ENCODE measurements around the gene LRIT2.
"Not testable (repeated sequence)": the region's sequence is repeated elsewhere in the genome, so short reads cannot be mapped to it uniquely, and the experiment has no call there.

Gene LRIT2

GRCh38 chr10:84177541-84178141 is 47.7 kb downstream of the LRIT2 start:
- no peak for DNase-seq

GRCh38 chr10:84176836-84177474 is 48.4 kb downstream of the LRIT2 start:
- no peak for DNase-seq

- DNase-seq: no peak
These were observed 49.0 kb downstream of the LRIT2 start for GRCh38 chr10:84176351-84176750.

DNA sequence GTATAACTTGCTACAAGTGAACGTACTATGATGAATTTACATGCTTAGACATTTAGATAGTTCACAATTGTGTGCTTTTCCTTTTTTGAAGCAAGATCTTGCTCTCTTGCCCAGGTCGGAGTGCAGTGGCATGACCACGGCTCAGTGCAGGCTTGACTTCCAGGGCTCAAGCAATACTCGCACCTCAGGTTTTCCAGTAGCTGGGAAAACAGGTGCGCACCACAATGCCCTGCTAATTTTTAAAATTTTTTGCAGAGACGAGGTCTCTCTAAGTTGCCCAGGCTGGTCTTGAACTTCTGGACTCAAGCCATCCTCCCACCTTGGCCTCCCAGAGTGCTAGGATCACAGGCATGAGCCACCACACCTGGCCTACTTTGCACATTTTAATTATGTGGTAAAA is 49.9 kb downstream of the LRIT2 start:
- no peak for DNase-seq

- DNase-seq: no peak
These were observed 51.8 kb downstream of the LRIT2 start, which contains the start of gene GPR15LG for GRCh38 chr10:84173501-84173929. TSS of gene GPR15LG (plus strand) at chr10:84173801. CDS start at chr10:84173852, 51 bp downstream.

GRCh38 chr10:84172467-84173356 is 52.6 kb downstream of the LRIT2 start:
- DNase-seq: no peak

DNA sequence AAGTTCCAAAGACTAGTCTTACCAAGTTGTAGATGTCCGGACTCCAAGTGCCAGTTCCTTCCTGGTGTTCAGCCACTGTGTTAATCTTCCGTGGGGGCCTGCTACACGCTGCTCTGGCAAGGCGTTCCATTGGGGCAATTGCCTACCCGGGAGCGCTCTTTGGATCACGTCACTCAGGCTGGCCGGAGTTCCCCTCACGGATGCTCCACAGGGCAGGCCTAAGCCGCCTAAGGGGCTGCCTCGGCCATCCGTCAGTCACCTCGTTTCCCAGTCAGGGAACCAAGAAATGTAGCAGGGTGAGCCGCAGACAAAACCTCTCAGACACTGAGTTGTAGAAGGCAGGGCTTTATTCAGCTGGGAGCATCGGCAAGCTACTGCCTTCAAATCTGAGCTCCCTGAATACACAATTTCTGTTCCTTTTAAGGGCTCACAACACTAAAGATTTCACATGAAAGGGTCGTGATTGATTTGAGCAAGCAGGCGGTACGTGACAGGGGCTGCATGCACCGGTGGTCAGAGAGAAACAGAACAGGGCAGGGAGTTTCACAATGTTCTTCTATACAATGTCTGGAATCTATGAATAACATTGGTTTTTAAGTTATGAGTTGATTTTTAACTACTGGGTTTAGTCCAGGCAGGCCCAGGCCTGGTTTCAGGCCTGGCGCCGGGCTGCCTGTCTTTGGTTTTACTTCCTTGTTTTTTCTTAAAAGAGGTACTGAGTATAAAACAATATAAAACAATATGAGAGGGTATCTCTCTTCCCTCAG is 53.5 kb downstream of the LRIT2 start:
- DNase-seq: not testable (repeated sequence)

DNA sequence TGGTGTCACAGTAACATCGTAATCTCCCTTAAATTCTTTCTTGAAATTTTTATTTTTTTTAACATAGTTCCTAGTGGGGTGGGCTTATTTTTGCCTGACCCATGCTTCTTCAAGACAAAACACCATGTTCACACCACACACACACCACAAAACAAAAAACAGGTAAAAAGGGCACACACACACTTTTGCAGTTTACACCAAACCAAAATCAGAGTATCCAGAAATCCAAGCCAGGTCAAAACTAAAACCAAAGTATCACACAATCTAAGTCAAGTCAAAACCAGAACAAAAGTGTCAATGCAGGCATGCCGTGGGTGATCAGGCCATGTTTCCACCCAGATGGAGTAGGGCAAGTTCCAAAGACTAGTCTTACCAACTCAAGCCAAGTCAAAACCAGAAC is 54.1 kb downstream of the LRIT2 start:
- not testable (repeated sequence) for DNase-seq
